HEK293 (cell line): ENCODE data around the gene GPR161.

Source experiments
- CTCF ChIA-PET: fragments of 350-600 bp; formaldehyde crosslinking; extraction: SDS; loops from one replicate; lab custom pipeline; 2021; ENCODE audit warnings: antibody characterized with exemption; lab: Yijun Ruan, JAX
- POLR2A ChIA-PET: fragments of 300-600 bp; formaldehyde crosslinking; extraction: SDS; loops from one replicate; lab custom pipeline; 2020; ENCODE audit warnings: antibody characterized with exemption, inconsistent platforms; lab: Yijun Ruan, JAX
- H3K27ac ChIP-seq: fragments of 200-500 bp; sonication (Bioruptor generic); 2 replicates; pipeline ENCODE4 v1.5.1; 2014; ENCODE audit warnings: low read depth, low read length, control low read depth, inconsistent platforms; ENCODE audit errors: extremely low read depth
- H3K36me3 ChIP-seq, 2 experiments: fragments of 200-500 bp in 1 of 2; sonication (Bioruptor generic) in 1 of 2; 1 replicate in 1 of 2; 2 replicates in 1 of 2; pipeline ENCODE4 v1.5.1; 2014 to 2017; ENCODE audit warnings: inconsistent platforms in 2 of 2, low read length in 2 of 2; ENCODE audit not compliant: control insufficient read depth in 2 of 2, insufficient read depth in 1 of 2
- H3K4me1 ChIP-seq: fragments of 200-500 bp; sonication (Bioruptor generic); 2 replicates; pipeline ENCODE4 v1.5.1; 2014; ENCODE audit warnings: mild to moderate bottlenecking, low read length, inconsistent platforms; ENCODE audit not compliant: control insufficient read depth, insufficient read depth
- H3K4me3 ChIP-seq: 2 replicates; pipeline ENCODE4 v1.5.1; 2011; ENCODE audit warnings: low read depth, mild to moderate bottlenecking, control low read depth, low read length, moderate library complexity
- H3K9me3 ChIP-seq: fragments of 200-500 bp; sonication (Bioruptor generic); 2 replicates; pipeline ENCODE4 v1.5.1; 2014; ENCODE audit warnings: low read depth, low read length, inconsistent platforms; ENCODE audit not compliant: control insufficient read depth, insufficient read depth
- BCL11A ChIP-seq: fragments of 450-650 bp; formaldehyde crosslinking; IDR thresholded peaks from 2 replicates; pipeline ENCODE4 v1.5.1; 2016; ENCODE audit warnings: low read depth, missing biosample characterization, missing genetic modification characterization
- MYNN ChIP-seq: fragments of 450-650 bp; formaldehyde crosslinking; IDR thresholded peaks from 2 replicates; pipeline ENCODE4 v1.5.1; 2016; ENCODE audit warnings: missing biosample characterization, missing genetic modification characterization, borderline replicate concordance
- SP2 ChIP-seq: fragments of 450-650 bp; formaldehyde crosslinking; IDR thresholded peaks from 2 replicates; pipeline ENCODE4 v1.5.1; 2016; ENCODE audit warnings: missing biosample characterization, missing genetic modification characterization
- SP3 ChIP-seq: fragments of 450-650 bp; formaldehyde crosslinking; IDR thresholded peaks from 2 replicates; pipeline ENCODE4 v1.5.1; 2016; ENCODE audit warnings: missing biosample characterization, missing genetic modification characterization
- TSHZ1 ChIP-seq: fragments of 450-650 bp; formaldehyde crosslinking; IDR thresholded peaks from 2 replicates; pipeline ENCODE4 v1.5.1; 2016; ENCODE audit warnings: missing biosample characterization, missing genetic modification characterization, borderline replicate concordance
- YY1 ChIP-seq: fragments of 450-650 bp; formaldehyde crosslinking; IDR thresholded peaks from 2 replicates; pipeline ENCODE4 v1.5.1; 2018; ENCODE audit warnings: missing biosample characterization, missing genetic modification characterization
- YY2 ChIP-seq: fragments of 450-650 bp; formaldehyde crosslinking; IDR thresholded peaks from 2 replicates; pipeline ENCODE4 v1.5.1; 2016; ENCODE audit warnings: missing biosample characterization, missing genetic modification characterization
- ZBTB6 ChIP-seq: fragments of 450-650 bp; formaldehyde crosslinking; IDR thresholded peaks from 2 replicates; pipeline ENCODE4 v1.5.1; 2017; ENCODE audit warnings: missing biosample characterization, missing genetic modification characterization
- ZFP69B ChIP-seq: fragments of 450-650 bp; formaldehyde crosslinking; IDR thresholded peaks from 2 replicates; pipeline ENCODE4 v1.5.1; 2016; ENCODE audit warnings: missing biosample characterization, missing genetic modification characterization
- ZIC2 ChIP-seq: fragments of 450-650 bp; formaldehyde crosslinking; IDR thresholded peaks from 2 replicates; pipeline ENCODE4 v1.5.1; 2016; ENCODE audit warnings: missing biosample characterization, missing genetic modification characterization
- ZNF221 ChIP-seq: fragments of 450-650 bp; formaldehyde crosslinking; IDR thresholded peaks from 2 replicates; pipeline ENCODE4 v1.5.1; 2017; ENCODE audit warnings: missing biosample characterization, missing genetic modification characterization, borderline replicate concordance
- ZNF280C ChIP-seq: fragments of 450-650 bp; formaldehyde crosslinking; IDR thresholded peaks from 2 replicates; pipeline ENCODE4 v1.5.1; 2016; ENCODE audit warnings: missing biosample characterization, missing genetic modification characterization
- ZNF473 ChIP-seq: fragments of 450-650 bp; formaldehyde crosslinking; IDR thresholded peaks from 2 replicates; pipeline ENCODE4 v1.5.1; 2017; ENCODE audit warnings: missing biosample characterization, missing genetic modification characterization
- ZNF518A ChIP-seq: fragments of 450-650 bp; formaldehyde crosslinking; conservative IDR thresholded peaks from 2 replicates; pipeline ENCODE4 v1.5.1; 2016; ENCODE audit warnings: low read depth, missing biosample characterization, missing genetic modification characterization
- ZNF521 ChIP-seq: fragments of 450-650 bp; formaldehyde crosslinking; IDR thresholded peaks from 2 replicates; pipeline ENCODE4 v1.5.1; 2017; ENCODE audit warnings: missing biosample characterization, mild to moderate bottlenecking, missing genetic modification characterization
- ZNF585B ChIP-seq: fragments of 450-650 bp; formaldehyde crosslinking; IDR thresholded peaks from 2 replicates; pipeline ENCODE4 v1.5.1; 2016; ENCODE audit warnings: missing biosample characterization, missing genetic modification characterization
- ZNF654 ChIP-seq: fragments of 450-650 bp; formaldehyde crosslinking; IDR thresholded peaks from 2 replicates; pipeline ENCODE4 v1.5.1; 2016; ENCODE audit warnings: low read depth, missing biosample characterization, missing genetic modification characterization
- ZNF670 ChIP-seq: fragments of 450-650 bp; formaldehyde crosslinking; IDR thresholded peaks from 2 replicates; pipeline ENCODE4 v1.5.1; 2016; ENCODE audit warnings: missing biosample characterization, missing genetic modification characterization, low read depth
- ZNF785 ChIP-seq: fragments of 450-650 bp; formaldehyde crosslinking; IDR thresholded peaks from 2 replicates; pipeline ENCODE4 v1.5.1; 2016; ENCODE audit warnings: missing biosample characterization, missing genetic modification characterization

Gene GPR161

GRCh38 chr1:168089326-168089978, 47.3 kb downstream of the GPR161 start:
- H3K4me3 ChIP-seq, result no peak overlapping the region
- peaks cover 0 to 34% of the 10 kb centered on the region in 2 experiments; a peak in 1 of 3 replicates for H3K36me3 ChIP-seq
- no peak overlapping the region for H3K27ac ChIP-seq
- CTCF ChIA-PET, result interaction anchor here (0.6 kb wide), 1 partner anchor 1155 kb away, joined by 4 read pairs; no protein-coding TSS in a partner anchor
- no peaks in the 10 kb centered on the region for H3K4me1 ChIP-seq
- H3K9me3 ChIP-seq, result no peaks in the 10 kb centered on the region
- TF ChIP-seq ZIC2 (peak; percentile 40; the same call in 1 of the 2 replicates), TSHZ1 (tag by site-specific recombination) (no peak)
- POLR2A ChIA-PET, result no interaction called here

GRCh38 chr1:168088511-168089325, 48.0 kb downstream of the GPR161 start:
- Histone ChIP-seq H3K36me3 (peaks cover 0 to 41% of the 10 kb centered on the region in 2 experiments; a peak in 1 of 3 replicates), H3K27ac (no peak overlapping the region), H3K9me3 (no peaks in the 10 kb centered on the region), H3K4me3 (no peak overlapping the region), H3K4me1 (no peaks in the 10 kb centered on the region)
- ChIA-PET CTCF (interaction anchor here (0.5 to 0.6 kb wide), 2 partner anchors 170 to 1154 kb away, joined by 4 read pairs; no protein-coding TSS in a partner anchor), POLR2A (no interaction called here)
- TF ChIP-seq YY1 (no peak), ZNF221 (tag by site-specific recombination) (no peak), BCL11A (tag by site-specific recombination) (no peak), ZFP69B (tag by site-specific recombination) (no peak), ZNF785 (tag by site-specific recombination) (no peak), ZNF585B (tag by site-specific recombination) (no peak), ZNF654 (tag by site-specific recombination) (no peak), ZNF670 (tag by site-specific recombination) (no peak), ZNF518A (tag by site-specific recombination) (no peak), ZBTB6 (tag by site-specific recombination) (no peak), ZNF280C (tag by site-specific recombination) (no peak), YY2 (tag by site-specific recombination) (no peak), SP2 (tag by site-specific recombination) (no peak), MYNN (tag by site-specific recombination) (no peak), ZNF521 (tag by site-specific recombination) (no peak), ZNF473 (tag by site-specific recombination) (no peak), SP3 (no peak)
